ENCODE measurements around the gene ARID3C.

Gene ARID3C

GRCh38 chr9:34588671-34589635 is 39.9 kb downstream of the ARID3C start:
- Histone ChIP-seq H3K27me3 (ENCODE audit: control insufficient read depth in 2 of 2, insufficient read depth in 2 of 2, low read length in 2 of 2) (peaks cover 64 to 71% of the 10 kb centered on the region in 2 donors), H3K36me3 (ENCODE audit: control insufficient read depth in 2 of 2, insufficient read depth in 2 of 2, low read length in 2 of 2) (no peaks in the 10 kb centered on the region), H3K27ac (ENCODE audit: low read depth in 2 of 2, low read length in 2 of 2) (no peak overlapping the region), H3K9ac (ENCODE audit: low read depth in 1 of 2, low read length in 2 of 2) (peak overlapping the region in 1 of 2 donors; percentile 2), H3K4me3 (ENCODE audit: low read length in 2 of 2) (peak overlapping the region; percentile 47 to 58), H3K4me1 (ENCODE audit: control insufficient read depth in 2 of 2, insufficient read depth in 2 of 2, low read length in 2 of 2) (peaks cover 17 to 21% of the 10 kb centered on the region in 2 donors), H3K9me3 (ENCODE audit: control insufficient read depth in 2 of 2, low read length in 2 of 2) (no peaks in the 10 kb centered on the region)

GRCh38 chr9:34587271-34587670 is 41.6 kb downstream of the ARID3C start:
- Histone ChIP-seq H3K27ac (ENCODE audit: low read depth in 2 of 2, low read length in 2 of 2) (no peak overlapping the region), H3K27me3 (ENCODE audit: control insufficient read depth in 2 of 2, insufficient read depth in 2 of 2, low read length in 2 of 2) (peaks cover 68 to 71% of the 10 kb centered on the region in 2 donors), H3K4me3 (ENCODE audit: low read length in 2 of 2) (no peak overlapping the region), H3K9ac (ENCODE audit: low read depth in 1 of 2, low read length in 2 of 2) (no peak overlapping the region), H3K9me3 (ENCODE audit: control insufficient read depth in 2 of 2, low read length in 2 of 2) (no peaks in the 10 kb centered on the region), H3K36me3 (ENCODE audit: control insufficient read depth in 2 of 2, insufficient read depth in 2 of 2, low read length in 2 of 2) (no peaks in the 10 kb centered on the region), H3K4me1 (ENCODE audit: control insufficient read depth in 2 of 2, insufficient read depth in 2 of 2, low read length in 2 of 2) (peaks cover 17 to 21% of the 10 kb centered on the region in 2 donors)

GRCh38 chr9:34585946-34586669 is 42.8 kb downstream of the ARID3C start:
- Histone ChIP-seq H3K4me3 (ENCODE audit: low read length in 2 of 2) (no peak overlapping the region), H3K9me3 (ENCODE audit: control insufficient read depth in 2 of 2, low read length in 2 of 2) (no peaks in the 10 kb centered on the region), H3K4me1 (ENCODE audit: control insufficient read depth in 2 of 2, insufficient read depth in 2 of 2, low read length in 2 of 2) (peaks cover 10 to 16% of the 10 kb centered on the region in 2 donors), H3K36me3 (ENCODE audit: control insufficient read depth in 2 of 2, insufficient read depth in 2 of 2, low read length in 2 of 2) (no peaks in the 10 kb centered on the region), H3K27me3 (ENCODE audit: control insufficient read depth in 2 of 2, insufficient read depth in 2 of 2, low read length in 2 of 2) (peaks cover 57 to 68% of the 10 kb centered on the region in 2 donors), H3K27ac (ENCODE audit: low read depth in 2 of 2, low read length in 2 of 2) (no peak overlapping the region), H3K9ac (ENCODE audit: low read depth in 1 of 2, low read length in 2 of 2) (no peak overlapping the region)

- Histone ChIP-seq H3K27ac (ENCODE audit: low read depth in 2 of 2, low read length in 2 of 2) (no peak overlapping the region), H3K36me3 (ENCODE audit: control insufficient read depth in 2 of 2, insufficient read depth in 2 of 2, low read length in 2 of 2) (no peaks in the 10 kb centered on the region), H3K4me1 (ENCODE audit: control insufficient read depth in 2 of 2, insufficient read depth in 2 of 2, low read length in 2 of 2) (peaks cover 4 to 5% of the 10 kb centered on the region in 2 donors), H3K27me3 (ENCODE audit: control insufficient read depth in 2 of 2, insufficient read depth in 2 of 2, low read length in 2 of 2) (peaks cover 52 to 65% of the 10 kb centered on the region in 2 donors), H3K9me3 (ENCODE audit: control insufficient read depth in 2 of 2, low read length in 2 of 2) (no peaks in the 10 kb centered on the region), H3K9ac (ENCODE audit: low read depth in 1 of 2, low read length in 2 of 2) (no peak overlapping the region), H3K4me3 (ENCODE audit: low read length in 2 of 2) (no peak overlapping the region)
Measured at GRCh38 chr9:34584970-34585369, 43.9 kb downstream of the ARID3C start.

- no peak overlapping the region for H3K27ac ChIP-seq (ENCODE audit: low read depth in 2 of 2, low read length in 2 of 2)
- no peaks in the 10 kb centered on the region for H3K9me3 ChIP-seq (ENCODE audit: control insufficient read depth in 2 of 2, low read length in 2 of 2)
- H3K27me3 ChIP-seq (ENCODE audit: control insufficient read depth in 2 of 2, insufficient read depth in 2 of 2, low read length in 2 of 2) = peaks cover 56 to 63% of the 10 kb centered on the region in 2 donors
- H3K4me3 ChIP-seq (ENCODE audit: low read length in 2 of 2) = no peak overlapping the region
- no peak overlapping the region for H3K9ac ChIP-seq (ENCODE audit: low read depth in 1 of 2, low read length in 2 of 2)
- peaks cover 0 to 4% of the 10 kb centered on the region in 2 donors for H3K4me1 ChIP-seq (ENCODE audit: control insufficient read depth in 2 of 2, insufficient read depth in 2 of 2, low read length in 2 of 2)
- H3K36me3 ChIP-seq (ENCODE audit: control insufficient read depth in 2 of 2, insufficient read depth in 2 of 2, low read length in 2 of 2) = no peaks in the 10 kb centered on the region
Measured at GRCh38 chr9:34582787-34583186, 46.1 kb downstream of the ARID3C start.

GRCh38 chr9:34581318-34581717 is 47.5 kb downstream of the ARID3C start:
- Histone ChIP-seq H3K4me1 (ENCODE audit: control insufficient read depth in 2 of 2, insufficient read depth in 2 of 2, low read length in 2 of 2) (peaks cover 7 to 9% of the 10 kb centered on the region in 2 donors), H3K27ac (ENCODE audit: low read depth in 2 of 2, low read length in 2 of 2) (no peak overlapping the region), H3K4me3 (ENCODE audit: low read length in 2 of 2) (no peak overlapping the region), H3K27me3 (ENCODE audit: control insufficient read depth in 2 of 2, insufficient read depth in 2 of 2, low read length in 2 of 2) (peaks cover 48% of the 10 kb centered on the region in 2 donors), H3K9me3 (ENCODE audit: control insufficient read depth in 2 of 2, low read length in 2 of 2) (no peaks in the 10 kb centered on the region), H3K9ac (ENCODE audit: low read depth in 1 of 2, low read length in 2 of 2) (no peak overlapping the region), H3K36me3 (ENCODE audit: control insufficient read depth in 2 of 2, insufficient read depth in 2 of 2, low read length in 2 of 2) (no peaks in the 10 kb centered on the region)

- no peaks in the 10 kb centered on the region for H3K36me3 ChIP-seq (ENCODE audit: control insufficient read depth in 2 of 2, insufficient read depth in 2 of 2, low read length in 2 of 2)
- H3K4me1 ChIP-seq (ENCODE audit: control insufficient read depth in 2 of 2, insufficient read depth in 2 of 2, low read length in 2 of 2) = peaks cover 13 to 16% of the 10 kb centered on the region in 2 donors
- H3K27me3 ChIP-seq (ENCODE audit: control insufficient read depth in 2 of 2, insufficient read depth in 2 of 2, low read length in 2 of 2) = peaks cover 43 to 46% of the 10 kb centered on the region in 2 donors
- H3K9me3 ChIP-seq (ENCODE audit: control insufficient read depth in 2 of 2, low read length in 2 of 2) = no peaks in the 10 kb centered on the region
- H3K4me3 ChIP-seq (ENCODE audit: low read length in 2 of 2) = no peak overlapping the region
- no peak overlapping the region for H3K9ac ChIP-seq (ENCODE audit: low read depth in 1 of 2, low read length in 2 of 2)
- H3K27ac ChIP-seq (ENCODE audit: low read depth in 2 of 2, low read length in 2 of 2) = no peak overlapping the region
Measured at GRCh38 chr9:34580358-34580757, 48.5 kb downstream of the ARID3C start.

GRCh38 chr9:34579808-34580163 is 49.1 kb downstream of the ARID3C start:
- Histone ChIP-seq H3K4me3 (ENCODE audit: low read length in 2 of 2) (no peak overlapping the region), H3K4me1 (ENCODE audit: control insufficient read depth in 2 of 2, insufficient read depth in 2 of 2, low read length in 2 of 2) (peaks cover 13 to 16% of the 10 kb centered on the region in 2 donors), H3K27ac (ENCODE audit: low read depth in 2 of 2, low read length in 2 of 2) (no peak overlapping the region), H3K9ac (ENCODE audit: low read depth in 1 of 2, low read length in 2 of 2) (no peak overlapping the region), H3K9me3 (ENCODE audit: control insufficient read depth in 2 of 2, low read length in 2 of 2) (no peaks in the 10 kb centered on the region), H3K36me3 (ENCODE audit: control insufficient read depth in 2 of 2, insufficient read depth in 2 of 2, low read length in 2 of 2) (no peaks in the 10 kb centered on the region), H3K27me3 (ENCODE audit: control insufficient read depth in 2 of 2, insufficient read depth in 2 of 2, low read length in 2 of 2) (peaks cover 37 to 40% of the 10 kb centered on the region in 2 donors)

GRCh38 chr9:34579104-34579807 is 49.6 kb downstream of the ARID3C start:
- H3K9ac ChIP-seq (ENCODE audit: low read depth in 1 of 2, low read length in 2 of 2) = no peak overlapping the region
- H3K27me3 ChIP-seq (ENCODE audit: control insufficient read depth in 2 of 2, insufficient read depth in 2 of 2, low read length in 2 of 2) = peaks cover 32 to 36% of the 10 kb centered on the region in 2 donors
- no peak overlapping the region for H3K27ac ChIP-seq (ENCODE audit: low read depth in 2 of 2, low read length in 2 of 2)
- H3K4me1 ChIP-seq (ENCODE audit: control insufficient read depth in 2 of 2, insufficient read depth in 2 of 2, low read length in 2 of 2) = peaks cover 13 to 16% of the 10 kb centered on the region in 2 donors
- no peak overlapping the region for H3K4me3 ChIP-seq (ENCODE audit: low read length in 2 of 2)
- no peaks in the 10 kb centered on the region for H3K9me3 ChIP-seq (ENCODE audit: control insufficient read depth in 2 of 2, low read length in 2 of 2)
- H3K36me3 ChIP-seq (ENCODE audit: control insufficient read depth in 2 of 2, insufficient read depth in 2 of 2, low read length in 2 of 2) = no peaks in the 10 kb centered on the region
